ENCODE results near the gene KIF18B.

DNA sequence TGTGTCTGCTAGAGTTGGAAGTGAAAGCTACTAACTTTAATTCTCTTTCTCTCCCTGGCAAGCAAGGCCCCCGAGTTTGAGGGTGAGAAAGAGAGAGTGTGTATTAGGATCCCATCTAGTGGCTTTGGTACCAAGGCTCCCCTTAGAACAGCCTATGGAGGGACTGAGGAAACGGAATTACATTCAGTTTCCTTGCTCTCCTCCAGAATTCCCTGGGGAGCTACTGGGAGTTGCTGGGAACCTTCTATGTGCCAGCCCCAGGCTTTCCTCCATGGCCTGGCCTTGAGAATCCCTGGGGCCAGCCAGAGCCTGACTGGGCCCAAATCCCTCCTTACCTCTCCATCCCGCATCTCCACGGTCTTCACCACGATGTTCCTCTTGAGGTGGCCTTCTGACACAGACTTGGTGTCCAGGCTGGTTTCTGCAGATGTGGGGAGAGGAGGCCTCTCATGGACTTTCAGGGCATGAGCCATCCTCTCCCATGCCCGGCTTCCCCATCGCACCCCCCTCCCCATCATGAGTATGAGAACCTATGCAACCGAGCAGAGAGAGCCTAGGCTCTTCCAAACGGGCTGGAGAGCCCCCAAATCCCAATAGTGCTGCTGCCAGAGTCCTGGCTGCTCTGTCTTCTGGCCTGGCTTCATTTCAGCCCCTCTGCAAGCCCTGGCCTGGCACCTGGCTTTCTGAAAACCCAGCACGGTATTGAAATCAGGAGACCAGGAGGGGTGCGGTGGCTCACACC lies 39.7 kb downstream of the KIF18B start:
- TF ChIP-seq CTCF (conservative IDR thresholded peaks at IDR 0.05; ENCODE audit: low read length) (no peak), EZH2phosphoT487 (IDR thresholded peaks at IDR 0.05; ENCODE audit: borderline replicate concordance, low read depth, low read length) (no peak)

All from OCI-LY7 (cell line).